HG02870 (cell line): ENCODE measurements around the gene ADARB2.

Experiments
- ATAC-seq: cut with Tn5 transposase; IDR thresholded peaks from one replicate; pipeline ENCODE4 v1.9.1; 2021; ENCODE audit warnings: mild to moderate bottlenecking, moderate library complexity; ENCODE audit not compliant: unreplicated experiment

The ADARB2 gene

DNA sequence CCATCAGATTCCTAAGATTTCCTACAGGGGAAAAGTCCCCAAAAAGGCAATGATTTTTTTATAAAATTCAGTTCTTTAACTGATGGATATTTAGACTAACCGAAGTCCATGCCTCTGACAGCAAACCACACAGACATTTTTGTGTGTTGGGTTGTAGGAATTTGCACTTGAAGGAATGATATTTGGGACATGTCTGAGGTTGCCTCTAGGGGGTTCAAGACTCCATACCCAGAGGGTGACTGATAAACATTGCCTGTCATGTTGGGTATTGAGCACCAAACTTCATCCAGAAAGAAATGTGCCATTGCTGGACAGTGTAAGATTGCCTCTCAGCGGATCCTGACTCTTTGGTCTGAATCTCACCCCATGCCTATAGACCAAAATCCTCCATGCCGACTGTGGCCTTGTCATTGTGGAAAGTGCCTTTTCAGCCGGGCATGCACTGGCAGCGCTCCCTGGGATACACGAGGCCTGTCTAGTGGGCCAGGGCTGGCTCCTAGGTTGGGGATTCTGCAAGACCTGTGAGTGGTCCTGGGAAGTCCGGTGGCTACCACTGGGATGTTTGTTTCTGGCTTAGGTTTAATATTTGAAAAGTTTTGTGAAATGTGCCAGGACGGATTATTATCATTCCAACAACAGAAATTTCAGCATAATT is 428.2 kb downstream of the ADARB2 start:
- ATAC-seq: no peak

DNA sequence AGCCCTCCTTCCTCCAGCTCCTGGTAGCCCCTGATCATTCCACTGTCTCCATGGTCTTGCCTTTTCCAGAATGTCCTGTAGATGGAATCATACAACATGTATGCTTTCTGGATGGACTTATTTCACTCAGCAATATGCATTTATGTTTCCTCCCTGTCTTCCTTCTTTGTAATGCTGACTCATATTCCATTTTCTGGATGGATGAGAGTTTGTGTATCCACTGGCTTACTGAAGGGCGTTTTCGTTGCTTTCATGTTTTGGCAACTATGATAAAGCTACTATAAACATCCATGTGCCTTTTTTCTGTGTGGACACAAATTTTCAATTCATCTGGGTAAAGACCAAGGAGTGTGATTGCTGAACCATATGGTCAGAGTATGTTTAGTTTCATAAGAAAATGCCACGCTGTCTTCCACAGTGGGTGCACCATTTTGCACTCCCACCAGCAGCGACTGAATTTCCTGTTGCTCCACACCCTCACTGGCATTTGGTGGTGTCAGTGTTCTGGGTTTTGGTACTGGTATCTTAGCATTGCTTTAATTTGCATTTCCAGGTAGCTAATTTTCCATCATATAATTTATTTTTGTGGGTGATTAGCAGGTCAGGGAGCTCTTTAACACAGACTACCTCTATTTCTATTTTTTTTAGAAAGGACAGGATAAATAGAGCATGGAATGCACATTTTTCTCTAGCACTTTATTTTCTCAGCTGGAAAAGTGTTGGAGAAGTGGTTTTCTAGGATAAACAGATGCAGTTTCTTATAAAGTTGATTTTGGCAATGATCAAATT is 429.0 kb downstream of the ADARB2 start:
- ATAC-seq: no peak

DNA sequence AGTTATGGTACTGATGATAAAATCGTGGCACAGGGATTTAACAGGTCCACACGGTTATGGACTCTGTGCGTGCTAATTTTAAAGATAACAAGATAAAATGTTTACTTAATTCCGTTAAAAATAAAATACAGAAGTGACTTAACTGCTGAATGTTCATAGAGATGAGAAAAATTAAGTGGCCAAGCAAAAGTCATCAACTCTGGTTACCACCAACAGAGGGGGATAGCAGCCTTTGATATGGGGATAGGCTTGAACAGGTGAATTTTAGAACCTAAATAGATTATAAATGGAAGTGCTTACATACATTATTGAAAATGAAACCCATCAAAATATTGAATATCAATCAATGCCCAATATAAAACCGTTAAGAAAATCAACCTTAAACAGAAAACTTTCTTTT is 436.2 kb downstream of the ADARB2 start:
- no peak for ATAC-seq

DNA sequence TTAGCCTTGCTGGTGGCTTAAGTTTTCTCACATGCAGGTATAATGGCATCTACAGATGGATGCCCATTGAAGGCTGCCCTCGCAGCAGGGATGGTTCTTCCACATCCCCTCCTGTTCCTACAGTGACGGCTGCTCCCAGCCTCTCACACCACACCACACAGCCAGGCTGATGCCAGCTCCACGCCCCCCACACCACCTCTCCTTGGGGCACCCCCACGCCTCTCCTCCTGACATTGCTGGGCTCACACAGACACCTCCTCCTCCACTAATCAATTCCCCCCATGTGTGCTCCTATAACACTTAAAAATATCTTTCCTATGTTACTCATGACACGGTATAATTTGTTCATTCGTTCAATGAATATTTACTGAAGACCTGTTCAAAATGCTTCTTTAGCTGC is 437.1 kb downstream of the ADARB2 start:
- no peak for ATAC-seq

DNA sequence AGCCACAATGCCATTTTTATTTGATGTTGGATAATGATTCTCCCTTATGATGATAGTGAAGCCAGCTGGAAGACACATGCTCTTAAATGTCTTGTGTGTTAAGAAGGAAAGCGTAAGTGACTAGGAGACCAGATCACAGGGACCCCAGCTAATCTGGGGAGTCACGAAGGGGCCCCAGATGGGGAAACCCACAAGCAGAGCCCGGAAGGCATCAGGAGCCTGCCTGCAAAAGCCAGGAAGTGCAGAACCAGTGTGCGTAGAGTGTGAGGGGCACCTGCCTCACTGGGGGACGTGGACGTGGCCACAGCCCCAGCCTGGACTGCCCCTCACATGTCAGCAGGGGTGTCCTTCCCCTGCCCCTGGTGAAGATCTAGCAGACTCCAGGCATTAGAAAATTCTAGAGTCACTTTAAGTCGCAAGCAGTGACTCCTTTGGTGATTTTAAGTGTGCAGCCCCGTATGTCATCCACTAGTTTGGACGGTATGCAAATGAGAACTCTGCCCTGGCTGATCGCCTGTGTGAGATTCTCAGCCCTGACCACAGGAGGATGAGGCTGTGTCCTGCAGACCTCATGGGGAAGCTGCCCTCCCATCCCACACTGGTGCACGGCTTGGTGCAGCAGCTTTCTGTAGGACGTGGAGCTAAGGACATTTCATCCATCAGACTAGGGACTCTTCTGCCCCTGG is 438.1 kb downstream of the ADARB2 start:
- no peak for ATAC-seq

DNA sequence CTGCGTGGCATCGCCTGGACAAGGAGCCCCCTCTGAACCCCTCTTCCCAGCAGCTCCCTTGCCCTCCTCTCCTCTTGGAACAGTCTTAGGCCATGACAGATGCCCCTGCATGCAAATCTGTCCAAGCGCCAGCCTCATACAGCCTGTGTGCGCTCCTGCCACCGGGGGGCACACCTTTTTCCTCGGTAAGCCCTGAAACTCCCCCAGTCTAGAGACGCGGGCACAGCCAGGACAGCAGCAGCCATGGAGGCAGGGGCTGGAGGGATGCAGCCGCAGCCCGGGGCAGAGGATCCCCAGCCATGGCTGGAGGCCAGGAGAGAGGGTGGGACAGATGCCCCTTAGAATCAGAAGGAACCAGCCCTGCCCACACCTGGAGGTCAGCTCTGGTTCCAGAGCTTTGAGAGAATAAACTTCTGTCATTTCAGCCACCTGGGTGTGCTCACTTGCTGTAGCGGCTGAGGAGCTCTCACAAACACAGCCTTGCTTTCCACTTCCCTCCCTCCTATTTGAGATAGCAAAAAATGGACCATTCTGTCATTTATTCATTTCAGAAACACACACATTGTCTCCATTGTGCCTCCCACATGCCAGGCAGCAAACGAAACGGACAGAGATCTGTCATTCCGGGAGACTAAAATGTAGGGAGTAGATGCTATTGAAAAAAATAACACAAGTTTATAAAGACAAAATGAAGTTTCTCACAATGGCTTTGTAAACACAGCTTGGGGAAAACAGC is 439.6 kb downstream of the ADARB2 start:
- no peak for ATAC-seq

DNA sequence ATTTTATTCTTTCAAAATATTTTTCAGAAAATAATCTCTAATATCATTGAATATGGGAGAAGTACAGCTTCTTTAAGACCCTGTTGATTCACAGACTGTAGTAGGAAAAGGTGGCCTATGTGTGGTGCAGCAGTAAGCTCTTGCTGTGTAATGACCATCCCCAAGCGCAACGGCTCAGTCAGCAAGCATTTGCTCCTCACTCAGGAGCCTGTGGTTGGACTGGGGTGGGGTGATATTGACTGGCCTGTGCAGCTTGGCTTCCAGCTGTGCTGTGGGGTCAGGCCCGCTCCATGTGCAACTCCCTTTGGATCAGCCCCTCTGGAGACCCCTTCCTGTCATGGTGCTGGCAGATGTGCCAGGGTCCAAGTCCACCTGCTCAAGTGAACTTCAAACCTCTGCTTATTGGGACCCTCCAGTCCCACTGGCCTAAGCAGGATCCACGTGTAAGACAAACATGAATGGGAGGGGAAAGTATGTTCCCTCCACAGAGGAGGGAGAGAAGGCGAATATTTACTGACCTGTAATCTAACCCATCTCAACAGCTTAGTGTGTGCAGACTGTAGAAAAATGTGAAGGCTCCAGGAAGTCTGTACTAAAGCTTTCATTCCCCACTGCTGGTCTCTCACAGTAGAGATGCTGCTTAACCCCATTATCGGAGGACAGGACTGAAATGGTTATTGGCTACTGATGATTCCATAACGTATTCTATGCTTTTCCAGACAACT is 441.4 kb downstream of the ADARB2 start:
- ATAC-seq: no peak

DNA sequence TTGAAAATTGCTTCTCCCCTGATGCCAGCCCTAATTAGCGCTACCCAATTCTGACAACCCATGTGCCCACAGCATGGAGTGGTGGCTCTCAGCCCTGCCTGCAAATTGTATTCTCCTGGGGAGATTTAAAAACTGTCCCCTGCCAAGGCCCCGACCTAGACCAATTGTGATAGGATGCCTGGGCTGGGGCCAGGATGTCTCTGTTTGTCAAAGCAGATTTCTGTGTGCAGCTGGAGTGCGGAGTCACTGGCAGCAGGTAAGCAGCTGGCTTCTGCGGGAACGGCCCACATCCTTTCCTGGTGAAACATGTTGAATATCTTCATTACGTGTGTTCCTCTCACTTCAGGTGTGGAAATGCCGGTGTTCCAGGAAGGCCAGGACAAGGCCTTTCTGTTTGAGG is 442.6 kb downstream of the ADARB2 start:
- no peak for ATAC-seq

DNA sequence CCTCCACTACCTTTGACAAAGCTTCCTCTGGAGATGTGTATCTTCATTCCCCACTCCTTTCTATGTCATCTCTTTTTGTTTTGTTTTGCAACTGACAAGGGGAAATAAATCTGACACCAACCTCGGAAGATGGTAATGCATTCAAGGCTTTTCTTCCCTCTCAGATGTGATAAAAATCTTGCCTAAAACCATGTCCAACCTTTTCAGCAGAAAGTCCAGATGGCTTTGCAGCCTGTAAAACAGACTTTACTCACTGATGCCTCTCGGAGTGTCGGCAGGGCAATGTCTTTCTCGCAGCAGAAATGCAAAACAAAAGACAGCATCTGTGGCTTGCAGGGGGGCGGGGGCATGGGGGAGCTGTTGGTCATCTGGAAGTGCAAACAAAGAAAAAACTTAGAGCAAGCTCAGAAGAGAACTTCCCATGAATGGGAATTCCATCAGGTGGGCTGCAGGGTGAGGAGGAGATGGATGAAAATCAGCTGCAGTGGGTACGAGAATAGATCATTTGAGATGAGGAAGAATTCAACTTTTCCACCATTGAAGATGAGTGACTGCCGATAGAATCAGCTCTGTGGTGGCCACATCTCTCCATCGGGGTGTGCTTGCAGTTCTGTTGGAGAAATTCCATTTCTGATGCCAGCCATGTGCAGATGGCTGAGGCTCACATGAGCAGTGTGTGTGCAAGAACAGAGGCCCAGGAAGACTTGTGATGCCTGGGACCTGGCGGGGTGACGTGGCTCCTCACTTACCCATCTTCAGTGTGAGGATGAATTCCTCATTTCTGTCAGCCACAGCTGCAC is 443.5 kb downstream of the ADARB2 start:
- ATAC-seq: no peak

DNA sequence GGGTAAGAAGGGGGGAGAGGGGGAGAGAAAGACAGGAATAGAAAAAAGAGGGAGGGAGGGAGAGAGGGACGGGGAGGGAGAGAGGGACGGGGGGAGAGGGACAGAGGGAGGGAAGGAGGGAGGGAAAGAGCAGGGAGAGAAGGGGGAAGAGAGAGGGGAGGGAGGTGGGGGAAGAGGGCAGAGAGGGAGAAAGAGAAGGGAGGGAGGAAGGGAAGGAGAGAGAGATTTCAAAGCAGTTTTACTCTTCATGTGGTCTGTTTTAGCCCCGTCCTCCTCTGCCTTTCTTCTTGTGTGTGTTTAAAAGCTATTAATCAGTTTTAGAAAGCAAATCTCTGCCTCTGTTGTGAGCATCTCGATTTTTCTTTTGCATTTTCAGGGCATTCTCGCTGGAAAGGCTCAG is 444.2 kb downstream of the ADARB2 start:
- no peak for ATAC-seq

DNA sequence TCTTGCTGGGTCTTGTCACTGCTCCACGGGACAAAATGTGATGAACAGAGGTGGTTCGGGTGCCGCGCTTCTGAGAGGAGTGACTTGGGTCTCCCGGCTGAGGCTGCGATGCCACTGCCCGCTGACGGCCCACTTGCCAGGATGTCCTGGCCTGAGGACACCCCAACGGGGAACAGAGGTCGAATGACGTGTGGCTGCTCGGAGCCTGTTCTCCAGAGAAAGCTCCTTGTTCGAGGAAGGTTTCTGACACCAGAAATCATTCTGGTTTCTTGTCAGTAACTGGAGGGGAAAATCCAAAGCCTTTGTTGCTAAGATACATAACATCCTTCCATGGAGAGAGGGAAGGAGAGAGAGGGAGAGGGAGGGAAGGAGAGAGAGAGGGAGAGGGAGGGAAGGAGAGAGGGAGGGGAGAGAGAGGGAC is 444.7 kb downstream of the ADARB2 start:
- ATAC-seq: no peak

DNA sequence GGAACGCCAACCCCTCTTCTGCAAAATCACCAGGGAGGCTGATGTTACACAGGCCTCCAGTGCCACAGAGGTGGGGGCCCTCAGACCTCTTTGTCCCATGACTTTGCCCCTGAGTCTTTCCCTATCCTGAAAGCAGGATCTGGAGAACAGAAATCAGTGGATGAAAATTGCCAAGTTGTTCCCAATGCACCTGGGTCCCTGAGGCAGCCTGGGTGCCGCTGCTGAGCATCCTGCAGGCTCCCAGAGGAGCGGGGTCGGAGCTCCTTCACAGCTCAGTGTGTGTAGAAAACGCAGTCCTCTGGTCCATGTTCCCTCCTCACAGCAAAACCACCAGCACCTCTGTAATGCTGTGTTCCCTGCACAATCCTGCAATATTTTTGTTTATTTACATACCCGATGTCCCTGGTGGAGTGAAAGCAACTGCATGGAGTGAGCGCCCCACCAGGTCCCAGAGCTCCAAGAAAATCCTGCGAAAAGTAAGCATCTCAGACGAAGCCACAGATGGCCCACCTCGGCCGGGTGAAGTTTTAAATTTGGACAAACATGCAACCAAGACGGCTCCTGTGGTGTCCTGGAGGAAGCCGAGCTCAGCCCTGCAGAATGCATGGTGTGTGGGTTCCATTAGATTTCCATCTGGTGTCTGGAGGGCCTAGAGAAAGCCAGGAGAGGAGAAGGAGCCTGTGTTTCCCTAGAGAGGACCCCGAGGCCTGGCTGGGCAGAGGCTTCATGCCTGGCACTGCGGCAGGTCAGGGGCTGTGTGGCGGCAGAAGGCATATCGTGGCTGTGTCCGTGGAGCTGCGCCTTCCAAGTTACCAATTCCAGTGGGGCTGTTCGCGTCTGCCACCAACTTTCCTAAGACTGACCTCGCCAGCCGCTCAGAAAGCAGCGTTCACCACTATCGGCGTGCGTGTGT is 445.9 kb downstream of the ADARB2 start:
- no peak for ATAC-seq

DNA sequence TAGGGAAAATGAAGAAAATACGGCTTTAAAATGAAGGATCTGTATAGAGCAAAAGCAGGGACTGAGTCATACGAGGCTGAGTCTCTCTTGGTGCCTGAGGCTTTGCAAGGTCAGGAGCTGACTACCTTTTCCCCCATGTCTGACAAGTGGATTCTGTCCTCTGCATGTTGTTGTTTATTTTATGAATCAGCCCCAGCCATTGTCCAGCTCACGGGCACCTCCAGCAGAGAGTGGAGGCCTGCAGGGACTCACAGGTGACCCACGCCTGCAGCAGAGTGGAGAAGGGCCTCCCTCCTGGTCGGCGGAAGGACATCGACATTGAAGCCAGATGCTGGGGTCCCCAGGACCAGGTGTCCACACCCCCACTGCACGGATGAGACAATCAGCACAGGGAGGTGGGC is 447.3 kb downstream of the ADARB2 start:
- ATAC-seq: no peak

DNA sequence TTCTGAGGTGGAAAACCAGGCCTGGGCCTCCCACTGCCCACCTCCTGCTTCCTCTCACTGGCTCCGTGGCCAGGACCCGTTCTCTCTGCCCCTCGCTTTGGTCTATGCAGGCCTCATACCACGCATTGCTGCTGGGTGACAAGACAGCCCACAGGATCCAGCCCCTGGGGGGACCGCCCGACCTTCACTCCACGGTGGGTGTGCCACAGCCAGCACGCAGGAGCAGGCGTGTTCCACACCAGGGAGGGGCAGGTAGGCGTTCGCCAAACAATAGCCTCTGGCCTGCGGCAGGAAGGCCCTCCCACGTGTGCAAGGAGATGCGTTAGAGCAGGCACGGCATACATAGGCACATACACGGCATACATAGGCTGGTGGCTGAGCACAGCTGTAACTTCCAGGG is 447.7 kb downstream of the ADARB2 start:
- no peak for ATAC-seq

DNA sequence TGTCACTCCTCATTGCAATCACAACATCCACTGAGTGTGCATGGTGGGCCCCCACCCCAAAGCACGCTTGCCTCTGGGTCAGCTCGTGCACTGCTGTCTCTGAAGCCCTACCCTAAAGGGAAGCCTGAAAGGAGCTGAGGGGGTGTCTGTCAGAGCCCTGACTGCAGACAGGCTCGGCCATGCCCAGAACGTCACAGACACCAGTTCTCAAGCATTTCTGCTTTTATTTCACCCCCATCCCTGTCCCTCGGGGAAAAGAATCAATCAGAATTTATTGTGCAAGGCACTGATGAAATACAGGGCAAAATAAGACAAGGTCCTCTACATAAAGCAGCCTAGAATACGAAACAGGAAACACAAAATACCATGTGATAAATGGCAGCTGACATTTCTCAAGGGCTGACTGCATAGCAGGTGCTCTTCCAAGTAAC is 449.3 kb downstream of the ADARB2 start:
- no peak for ATAC-seq

DNA sequence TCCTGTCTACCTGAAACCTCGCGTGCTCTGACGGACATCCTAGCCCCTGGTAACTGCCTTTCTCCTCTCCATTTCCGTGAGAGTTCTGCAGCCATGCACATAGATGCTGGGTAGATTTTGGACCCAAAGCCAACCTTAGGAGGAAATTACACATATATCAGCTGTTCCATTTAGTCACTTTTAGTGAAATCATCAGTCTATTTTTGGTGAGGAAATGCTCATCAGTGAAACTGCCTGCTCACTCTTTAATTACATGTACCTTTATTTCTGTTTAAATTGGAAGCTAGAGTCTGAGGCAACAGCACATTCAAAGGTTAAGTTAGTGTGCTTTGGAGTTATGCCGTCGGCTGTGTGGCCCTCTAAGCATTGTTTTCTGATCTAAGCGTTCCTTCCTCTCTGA is 449.8 kb downstream of the ADARB2 start:
- no peak for ATAC-seq

DNA sequence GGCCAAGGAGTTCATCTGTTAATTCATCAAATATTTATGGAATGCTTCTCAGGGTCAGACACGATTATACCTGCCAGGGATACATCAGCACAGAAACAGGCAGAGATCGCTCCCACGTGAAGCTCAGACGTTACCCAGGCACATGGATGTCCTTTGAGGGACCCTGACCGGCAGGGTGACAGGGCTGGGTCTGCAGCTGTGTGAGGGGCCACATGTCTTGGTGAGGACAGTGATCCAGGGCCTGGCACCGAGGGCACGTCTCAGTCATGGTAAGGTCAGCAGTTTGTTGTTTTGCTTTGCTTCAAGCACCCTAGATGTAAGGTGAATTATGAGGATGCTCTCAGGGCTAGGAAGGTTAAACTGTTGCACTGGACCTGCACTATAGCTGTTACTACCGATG is 453.2 kb downstream of the ADARB2 start:
- ATAC-seq: no peak

DNA sequence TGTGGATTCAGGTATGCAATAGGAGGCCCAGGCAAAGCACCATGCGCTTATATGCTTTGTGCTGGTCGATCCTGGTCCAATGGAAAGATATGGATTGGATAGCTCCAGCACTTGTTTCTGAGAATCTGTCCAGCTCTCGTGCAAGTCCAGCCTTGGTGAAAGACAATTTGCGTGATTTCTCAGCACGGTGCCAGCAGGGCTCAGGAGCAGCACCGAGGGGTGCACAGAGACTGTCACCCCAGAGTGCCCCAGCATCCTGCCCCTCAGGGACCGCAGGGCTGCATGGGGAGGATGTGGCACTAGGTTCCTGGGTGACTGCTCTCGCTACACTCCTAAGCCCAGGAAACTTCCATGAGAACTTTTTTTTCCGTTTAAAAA is 455.9 kb downstream of the ADARB2 start:
- no peak for ATAC-seq
